GM12878 (cell line): ENCODE results near the gene SPESP1. TPM values are rescaled to one million over a fixed set of nuclear protein-coding genes. Genes with fewer than 3 reads are reported as not detected.

Source experiments
- ATAC-seq: fragments of 200-7000 bp; cut with Tn5 transposase; 3 replicates; pipeline ENCODE4 v1.9.1; 2020; ENCODE audit warnings: mild to moderate bottlenecking, moderate library complexity
- BruUV-seq: library from RNA; stranded (reverse); fragments of 400-500 nt; replicated peaks from 2 replicates; lab custom pipeline; 2021; lab: Mats Ljungman, UMichigan
- CTCF ChIA-PET: fragments of 300-600 bp; sonication (Branson Sonifier 250); formaldehyde crosslinking; extraction: SDS; loops from one replicate; lab custom pipeline; 2021; ENCODE audit warnings: inconsistent platforms; lab: Yijun Ruan, JAX
- POLR2A ChIA-PET: fragments of 350-600 bp; formaldehyde crosslinking; extraction: SDS; loops from one replicate; lab custom pipeline; 2021; ENCODE audit warnings: inconsistent platforms; lab: Charles Lee
- RAD21 ChIA-PET: fragments of 300-600 bp; sonication (Branson Sonifier 250); formaldehyde crosslinking; loops from one replicate; lab custom pipeline; 2023; ENCODE audit warnings: antibody characterized with exemption; ENCODE audit not compliant: unreplicated experiment; lab: Charles Lee
- SMC1A ChIA-PET: fragments of 300-600 bp; sonication (Branson Sonifier 250); formaldehyde crosslinking; loops from one replicate; lab custom pipeline; 2023; ENCODE audit not compliant: unreplicated experiment, uncharacterized antibody; lab: Charles Lee
- DNase-seq: peaks from one replicate; pipeline ENCODE4 v3.0.0-alpha.2; 2011; ENCODE audit warnings: low read depth, low spot score
- FAIRE-seq: peaks from 3 replicates; lab custom pipeline; 2011; peaks lifted over from hg19 to GRCh38; lab: Jason Lieb, UNC
- H2AFZ ChIP-seq: 2 replicates; pipeline ENCODE4 v1.6.0; 2011; ENCODE audit warnings: low read depth, low read length, control low read depth; ENCODE audit not compliant: control insufficient read depth
- H3K27ac ChIP-seq: 2 replicates; pipeline ENCODE4 v1.5.1; 2011; ENCODE audit warnings: control low read depth; ENCODE audit not compliant: control insufficient read depth, insufficient read depth
- H3K27me3 ChIP-seq, 2 experiments: replicated peaks in 1 of 2; 2 replicates each; pipeline versions ENCODE4 v1.6.0 to v1.6.1; 2011; ENCODE audit warnings: low read length in 1 of 2; ENCODE audit not compliant: control insufficient read depth in 2 of 2, insufficient read depth in 2 of 2
- H3K36me3 ChIP-seq, 2 experiments: 2 replicates each; pipeline ENCODE4 v1.5.1; 2011; ENCODE audit warnings: low read length in 1 of 2; ENCODE audit not compliant: control insufficient read depth in 2 of 2, insufficient read depth in 2 of 2
- H3K4me1 ChIP-seq: 2 replicates; pipeline ENCODE4 v1.6.1; 2011; ENCODE audit warnings: mild to moderate bottlenecking, low read length, moderate library complexity, mixed read lengths; ENCODE audit not compliant: control insufficient read depth, insufficient read depth
- H3K4me2 ChIP-seq: 2 replicates; pipeline ENCODE4 v1.6.0; 2011; ENCODE audit warnings: control low read depth; ENCODE audit not compliant: control insufficient read depth, insufficient read depth
- H3K4me3 ChIP-seq: fragments of 200-600 bp; sonication (generic); 2 replicates; pipeline ENCODE4 v1.5.1; 2016
- H3K79me2 ChIP-seq: 2 replicates; pipeline ENCODE4 v1.6.0; 2011; ENCODE audit warnings: low read length; ENCODE audit not compliant: control insufficient read depth, insufficient read depth
- H3K9ac ChIP-seq: 2 replicates; pipeline ENCODE4 v1.8.0; 2011; ENCODE audit warnings: low read length, control low read depth, mixed read lengths; ENCODE audit not compliant: control insufficient read depth, insufficient read depth
- H3K9me3 ChIP-seq: replicated peaks from 3 replicates; pipeline ENCODE4 v1.5.1; 2011; ENCODE audit warnings: mild to moderate bottlenecking, low read length; ENCODE audit not compliant: control insufficient read depth, insufficient read depth
- H4K20me1 ChIP-seq: 2 replicates; pipeline ENCODE4 v1.6.0; 2011; ENCODE audit not compliant: control insufficient read depth, insufficient read depth
- ATF7 ChIP-seq: fragments of 450-650 bp; IDR thresholded peaks from 2 replicates; pipeline ENCODE4 v1.6.1; 2016; ENCODE audit warnings: low read depth, mild to moderate bottlenecking
- BACH1 ChIP-seq: fragments of 450-650 bp; IDR thresholded peaks from 2 replicates; pipeline ENCODE4 v1.6.1; 2017; ENCODE audit warnings: mild to moderate bottlenecking, borderline replicate concordance
- BRCA1 ChIP-seq: IDR thresholded peaks from 2 replicates; pipeline ENCODE4 v1.6.1; 2011; ENCODE audit warnings: low read depth, low read length, improper control_type of control experiment
- CEBPZ ChIP-seq: fragments of 150-350 bp; IDR thresholded peaks from 2 replicates; pipeline ENCODE4 v1.6.1; 2016; ENCODE audit warnings: low read depth, low read length
- GABPA ChIP-seq: IDR thresholded peaks from 2 replicates; pipeline ENCODE4 v1.6.1; 2014; ENCODE audit warnings: antibody characterized with exemption, low read depth, mild to moderate bottlenecking, inconsistent platforms
- HDAC6 ChIP-seq: fragments of 200-600 bp; sonication (generic); IDR thresholded peaks from one replicate; pipeline ENCODE4 v1.8.0; 2017; ENCODE audit warnings: antibody characterized with exemption; ENCODE audit not compliant: unreplicated experiment
- JUND ChIP-seq: IDR thresholded peaks from 2 replicates; pipeline ENCODE4 v1.6.1; 2012; ENCODE audit warnings: low read depth, mild to moderate bottlenecking, low read length, improper control_type of control experiment, moderate library complexity
- NRF1 ChIP-seq: conservative IDR thresholded peaks from 2 replicates; pipeline ENCODE4 v1.6.1; 2011; ENCODE audit warnings: mild to moderate bottlenecking, low read depth, low read length, improper control_type of control experiment
- PAX5 ChIP-seq: IDR thresholded peaks from 2 replicates; pipeline ENCODE4 v1.6.1; 2011; ENCODE audit warnings: low read depth, low read length, borderline replicate concordance
- SREBF2 ChIP-seq: IDR thresholded peaks from 2 replicates; pipeline ENCODE4 v1.6.1; 2012; ENCODE audit warnings: mild to moderate bottlenecking, low read length
- YBX1 ChIP-seq: fragments of 450-650 bp; IDR thresholded peaks from 2 replicates; pipeline ENCODE4 v1.6.1; 2016; ENCODE audit warnings: antibody characterized with exemption
- WGBS: methylation state at CpG from one replicate; pipeline ENCODE4 v1.1.6; 2016; ENCODE audit warnings: low lambda C conversion rate; ENCODE audit not compliant: insufficient replicate concordance, insufficient coverage; ENCODE audit errors: missing lambda C conversion rate; 5-methylcytosine and 5-hydroxymethylcytosine counted together
- in situ Hi-C: fragments of 300-500 bp; cut with MboI; formaldehyde crosslinking; loops from 9 replicates; pipeline ENCODE4 v1.14.3; 2018; ENCODE audit warnings: mixed read lengths
- intact Hi-C: fragments of 100-400 bp; cut with micrococcal nuclease; formaldehyde crosslinking; loops from one replicate; pipeline ENCODE4 v1.14.2; 2022; ENCODE audit not compliant: unreplicated experiment
- polyA plus RNA-seq, 11 experiments: library from polyadenylated mRNA; depleted of rRNA in 4 of 11; unstranded in 6 of 11; stranded (reverse) in 5 of 11; fragments of >200 nt; fragmentation: Nextera tagmentation in 4 of 11; fragmentation: Illumina TruSeq in 1 of 11; extraction: Ambion mirVana in 4 of 11; extraction: Trizol in 1 of 11; gene quantifications; 1 replicate in 1 of 11; 2 replicates in 10 of 11; pipeline versions ENCODE4 v1.2.1 to v1.2.3, GENCODE V29; 2011 to 2016; ENCODE audit warnings: inconsistent platforms in 2 of 11, missing spikeins in 2 of 11, low read depth in 1 of 11
- total RNA-seq, 4 experiments: library from RNA; depleted of rRNA in 3 of 4; stranded (reverse); fragments of >200 nt in 3 of 4; fragmentation: Illumina TruSeq in 1 of 4; extraction: Trizol in 1 of 4; gene quantifications; 2 replicates each; pipeline versions ENCODE4 v1.2.1 to v1.2.3, GENCODE V29; 2013 to 2021
- TF ChIP-seq, protein P1 (sequence below): IDR thresholded peaks from 2 replicates; pipeline ENCODE4 v1.6.1; 2012; ENCODE audit warnings: improper control_type of control experiment, low read depth, low read length; ENCODE audit not compliant: insufficient replicate concordance
- TF ChIP-seq, protein P2 (sequence below): fragments of 450-650 bp; IDR thresholded peaks from 2 replicates; pipeline ENCODE4 v1.6.1; 2017; ENCODE audit warnings: mild to moderate bottlenecking, moderate library complexity

SPESP1 gene
- total and polyA plus RNA-seq, 10 of the 15 experiments (the other 5 are each of a cell fraction or from before 2014, with no cell fraction given) = not detected

DNA sequence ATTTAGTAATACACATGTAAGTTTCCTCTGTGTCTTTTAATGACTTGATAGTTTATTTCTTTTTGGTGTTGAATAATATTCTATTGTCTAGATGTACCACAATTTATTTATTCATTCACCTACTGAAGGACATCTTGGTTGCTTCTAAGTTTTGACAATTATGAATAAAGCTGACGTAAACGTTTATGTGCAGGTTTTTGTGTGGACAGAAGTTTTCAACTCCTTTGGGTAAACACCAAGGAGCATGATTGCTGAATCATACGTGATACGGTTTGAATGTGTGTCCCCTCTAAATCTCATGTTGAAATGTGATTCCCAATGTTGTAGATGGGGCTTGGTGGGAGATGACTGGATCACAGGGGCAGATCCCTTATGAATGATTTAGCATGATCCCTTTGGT, 21.5 kb downstream of the SPESP1 start:
- Histone ChIP-seq H3K9ac (no peak overlapping the region), H2AFZ (no peak overlapping the region), H3K4me1 (no peaks in the 10 kb centered on the region), H3K27me3 (no peaks in the 10 kb centered on the region), H4K20me1 (no peaks in the 10 kb centered on the region), H3K9me3 (no peaks in the 10 kb centered on the region), H3K4me2 (no peak overlapping the region), H3K36me3 (no peaks in the 10 kb centered on the region), H3K79me2 (no peaks in the 10 kb centered on the region), H3K4me3 (no peak overlapping the region), H3K27ac (no peak overlapping the region)
- ChIA-PET CTCF (no interaction called here), POLR2A (no interaction called here), RAD21 (no interaction called here), SMC1A (no interaction called here)
- intact Hi-C loops = no loop called here
- no peak for DNase-seq
- no peak for ATAC-seq
- FAIRE-seq = no peak
- 51% methylated on average over 4 of the region's 4 CpGs for WGBS
- in situ Hi-C loops = no loop called here
- no TSS peak for BruUV-seq
- TF ChIP-seq, protein P1, sequence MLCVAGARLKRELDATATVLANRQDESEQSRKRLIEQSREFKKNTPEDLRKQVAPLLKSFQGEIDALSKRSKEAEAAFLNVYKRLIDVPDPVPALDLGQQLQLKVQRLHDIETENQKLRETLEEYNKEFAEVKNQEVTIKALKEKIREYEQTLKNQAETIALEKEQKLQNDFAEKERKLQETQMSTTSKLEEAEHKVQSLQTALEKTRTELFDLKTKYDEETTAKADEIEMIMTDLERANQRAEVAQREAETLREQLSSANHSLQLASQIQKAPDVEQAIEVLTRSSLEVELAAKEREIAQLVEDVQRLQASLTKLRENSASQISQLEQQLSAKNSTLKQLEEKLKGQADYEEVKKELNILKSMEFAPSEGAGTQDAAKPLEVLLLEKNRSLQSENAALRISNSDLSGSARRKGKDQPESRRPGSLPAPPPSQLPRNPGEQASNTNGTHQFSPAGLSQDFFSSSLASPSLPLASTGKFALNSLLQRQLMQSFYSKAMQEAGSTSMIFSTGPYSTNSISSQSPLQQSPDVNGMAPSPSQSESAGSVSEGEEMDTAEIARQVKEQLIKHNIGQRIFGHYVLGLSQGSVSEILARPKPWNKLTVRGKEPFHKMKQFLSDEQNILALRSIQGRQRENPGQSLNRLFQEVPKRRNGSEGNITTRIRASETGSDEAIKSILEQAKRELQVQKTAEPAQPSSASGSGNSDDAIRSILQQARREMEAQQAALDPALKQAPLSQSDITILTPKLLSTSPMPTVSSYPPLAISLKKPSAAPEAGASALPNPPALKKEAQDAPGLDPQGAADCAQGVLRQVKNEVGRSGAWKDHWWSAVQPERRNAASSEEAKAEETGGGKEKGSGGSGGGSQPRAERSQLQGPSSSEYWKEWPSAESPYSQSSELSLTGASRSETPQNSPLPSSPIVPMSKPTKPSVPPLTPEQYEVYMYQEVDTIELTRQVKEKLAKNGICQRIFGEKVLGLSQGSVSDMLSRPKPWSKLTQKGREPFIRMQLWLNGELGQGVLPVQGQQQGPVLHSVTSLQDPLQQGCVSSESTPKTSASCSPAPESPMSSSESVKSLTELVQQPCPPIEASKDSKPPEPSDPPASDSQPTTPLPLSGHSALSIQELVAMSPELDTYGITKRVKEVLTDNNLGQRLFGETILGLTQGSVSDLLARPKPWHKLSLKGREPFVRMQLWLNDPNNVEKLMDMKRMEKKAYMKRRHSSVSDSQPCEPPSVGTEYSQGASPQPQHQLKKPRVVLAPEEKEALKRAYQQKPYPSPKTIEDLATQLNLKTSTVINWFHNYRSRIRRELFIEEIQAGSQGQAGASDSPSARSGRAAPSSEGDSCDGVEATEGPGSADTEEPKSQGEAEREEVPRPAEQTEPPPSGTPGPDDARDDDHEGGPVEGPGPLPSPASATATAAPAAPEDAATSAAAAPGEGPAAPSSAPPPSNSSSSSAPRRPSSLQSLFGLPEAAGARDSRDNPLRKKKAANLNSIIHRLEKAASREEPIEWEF = no peak
- TF ChIP-seq HDAC6 (no peak), JUND (no peak), YBX1 (no peak), SREBF2 (no peak), BACH1 (no peak), PAX5 (no peak), CEBPZ (no peak), ATF7 (no peak), NRF1 (no peak), BRCA1 (no peak), GABPA (no peak)
- TF ChIP-seq, protein P2, sequence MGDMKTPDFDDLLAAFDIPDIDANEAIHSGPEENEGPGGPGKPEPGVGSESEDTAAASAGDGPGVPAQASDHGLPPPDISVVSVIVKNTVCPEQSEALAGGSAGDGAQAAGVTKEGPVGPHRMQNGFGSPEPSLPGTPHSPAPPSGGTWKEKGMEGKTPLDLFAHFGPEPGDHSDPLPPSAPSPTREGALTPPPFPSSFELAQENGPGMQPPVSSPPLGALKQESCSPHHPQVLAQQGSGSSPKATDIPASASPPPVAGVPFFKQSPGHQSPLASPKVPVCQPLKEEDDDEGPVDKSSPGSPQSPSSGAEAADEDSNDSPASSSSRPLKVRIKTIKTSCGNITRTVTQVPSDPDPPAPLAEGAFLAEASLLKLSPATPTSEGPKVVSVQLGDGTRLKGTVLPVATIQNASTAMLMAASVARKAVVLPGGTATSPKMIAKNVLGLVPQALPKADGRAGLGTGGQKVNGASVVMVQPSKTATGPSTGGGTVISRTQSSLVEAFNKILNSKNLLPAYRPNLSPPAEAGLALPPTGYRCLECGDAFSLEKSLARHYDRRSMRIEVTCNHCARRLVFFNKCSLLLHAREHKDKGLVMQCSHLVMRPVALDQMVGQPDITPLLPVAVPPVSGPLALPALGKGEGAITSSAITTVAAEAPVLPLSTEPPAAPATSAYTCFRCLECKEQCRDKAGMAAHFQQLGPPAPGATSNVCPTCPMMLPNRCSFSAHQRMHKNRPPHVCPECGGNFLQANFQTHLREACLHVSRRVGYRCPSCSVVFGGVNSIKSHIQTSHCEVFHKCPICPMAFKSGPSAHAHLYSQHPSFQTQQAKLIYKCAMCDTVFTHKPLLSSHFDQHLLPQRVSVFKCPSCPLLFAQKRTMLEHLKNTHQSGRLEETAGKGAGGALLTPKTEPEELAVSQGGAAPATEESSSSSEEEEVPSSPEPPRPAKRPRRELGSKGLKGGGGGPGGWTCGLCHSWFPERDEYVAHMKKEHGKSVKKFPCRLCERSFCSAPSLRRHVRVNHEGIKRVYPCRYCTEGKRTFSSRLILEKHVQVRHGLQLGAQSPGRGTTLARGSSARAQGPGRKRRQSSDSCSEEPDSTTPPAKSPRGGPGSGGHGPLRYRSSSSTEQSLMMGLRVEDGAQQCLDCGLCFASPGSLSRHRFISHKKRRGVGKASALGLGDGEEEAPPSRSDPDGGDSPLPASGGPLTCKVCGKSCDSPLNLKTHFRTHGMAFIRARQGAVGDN = no peak
